Vagina (tissue), 2 donors: ENCODE results near the gene ZER1.

ENCODE experiments used
- CTCF ChIP-seq, 3 experiments: fragments of 450-650 bp in 2 of 3; fragments of 200-600 bp in 1 of 3; sonication (generic) in 1 of 3; IDR thresholded peaks; one replicate each; pipeline ENCODE4 v1.5.1; 2017 to 2019; ENCODE audit warnings: antibody characterized with exemption in 3 of 3, mild to moderate bottlenecking in 2 of 3, moderate library complexity in 2 of 3
- POLR2A ChIP-seq, 2 donors: fragments of 450-650 bp; IDR thresholded peaks; one replicate each; pipeline ENCODE4 v1.6.1; 2017; ENCODE audit warnings: antibody characterized with exemption in 2 of 2, mild to moderate bottlenecking in 2 of 2, moderate library complexity in 2 of 2
- POLR2AphosphoS5 ChIP-seq, 2 donors: sonication (generic); formaldehyde crosslinking; IDR thresholded peaks; one replicate each; pipeline ENCODE4 v1.9.0; 2017; ENCODE audit warnings: antibody characterized with exemption in 2 of 2, mild to moderate bottlenecking in 2 of 2, low read depth in 1 of 2; ENCODE audit not compliant: insufficient read depth in 1 of 2

GRCh38 chr9:128722380-128723351 lies 49.1 kb downstream of the ZER1 start:
- TF ChIP-seq POLR2A (IDR thresholded peaks at IDR 0.05) = no peak
- no peak for TF ChIP-seq CTCF (IDR thresholded peaks at IDR 0.05)
- TF ChIP-seq POLR2AphosphoS5 (IDR thresholded peaks at IDR 0.05; ENCODE audit: insufficient read depth in 1 of 2, low read depth in 1 of 2) = no peak
